ENCODE results near the gene FAM168A.

The FAM168A gene

DNA sequence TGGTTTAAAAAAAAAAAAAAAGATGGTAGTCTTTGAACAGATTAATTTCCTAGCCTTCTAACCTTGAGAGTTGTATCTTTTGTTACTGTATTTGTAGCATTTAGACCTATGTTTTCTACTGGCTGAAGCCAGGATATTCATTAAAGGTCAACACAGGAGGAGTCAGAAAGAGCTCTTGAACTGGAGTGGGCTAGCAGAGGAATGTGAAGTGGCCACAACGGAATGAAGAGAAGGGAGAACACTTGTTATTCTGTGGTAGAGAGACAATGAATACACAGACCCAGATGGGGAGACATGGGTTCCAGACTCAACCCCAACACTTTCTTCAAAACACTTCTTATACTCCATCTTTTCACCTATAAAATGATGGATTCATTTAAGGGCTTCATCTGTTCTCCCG is 133.6 kb downstream of the FAM168A start:
- Histone ChIP-seq H3K27me3 (ENCODE audit: insufficient read depth, low read length) (no peaks in the 10 kb centered on the region), H3K27ac (ENCODE audit: low read length) (no peak overlapping the region), H3K9ac (ENCODE audit: low read depth, low read length) (no peak overlapping the region), H3K36me3 (ENCODE audit: insufficient read depth, low read depth, low read length) (no peaks in the 10 kb centered on the region), H3K9me3 (ENCODE audit: insufficient read depth, low read depth, low read length) (no peaks in the 10 kb centered on the region), H3K4me1 (ENCODE audit: insufficient read depth, low read length) (no peaks in the 10 kb centered on the region), H3K4me3 (ENCODE audit: low read length) (no peak overlapping the region)

GRCh38 chr11:73463359-73463758 is 134.6 kb downstream of the FAM168A start:
- Histone ChIP-seq H3K4me1 (ENCODE audit: insufficient read depth, low read length) (no peaks in the 10 kb centered on the region), H3K9me3 (ENCODE audit: insufficient read depth, low read depth, low read length) (no peaks in the 10 kb centered on the region), H3K27me3 (ENCODE audit: insufficient read depth, low read length) (no peaks in the 10 kb centered on the region), H3K27ac (ENCODE audit: low read length) (no peak overlapping the region), H3K9ac (ENCODE audit: low read depth, low read length) (no peak overlapping the region), H3K36me3 (ENCODE audit: insufficient read depth, low read depth, low read length) (no peaks in the 10 kb centered on the region), H3K4me3 (ENCODE audit: low read length) (no peak overlapping the region)

- Histone ChIP-seq H3K27me3 (ENCODE audit: insufficient read depth, low read length) (no peaks in the 10 kb centered on the region), H3K27ac (ENCODE audit: low read length) (no peak overlapping the region), H3K9ac (ENCODE audit: low read depth, low read length) (no peak overlapping the region), H3K4me3 (ENCODE audit: low read length) (no peak overlapping the region), H3K36me3 (ENCODE audit: insufficient read depth, low read depth, low read length) (no peaks in the 10 kb centered on the region), H3K4me1 (ENCODE audit: insufficient read depth, low read length) (no peaks in the 10 kb centered on the region), H3K9me3 (ENCODE audit: insufficient read depth, low read depth, low read length) (no peaks in the 10 kb centered on the region)
Measured at GRCh38 chr11:73461964-73462363, 135.9 kb downstream of the FAM168A start.

DNA sequence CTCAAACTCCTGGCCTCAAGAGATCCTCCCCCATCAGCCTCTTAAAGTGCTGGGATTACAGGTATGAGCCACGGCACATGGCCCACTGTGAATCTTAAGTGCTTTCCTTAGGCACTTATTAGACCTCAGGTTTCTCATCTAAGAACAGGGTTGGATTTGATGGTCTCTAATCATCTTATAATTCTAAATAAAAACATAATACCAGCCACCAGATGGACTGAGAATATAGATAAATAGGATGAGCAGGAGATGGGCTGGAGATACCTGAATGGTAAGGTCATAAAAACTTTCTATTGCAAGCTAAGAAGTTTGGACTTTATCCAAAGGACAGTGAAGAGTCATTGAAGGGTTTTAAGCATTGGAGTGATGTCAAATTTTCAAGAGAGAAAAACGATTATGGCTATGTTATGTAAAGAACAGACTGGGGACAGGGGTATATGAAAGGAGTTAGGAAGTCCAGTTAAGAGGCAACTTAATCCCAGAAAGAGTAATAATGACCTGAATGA is 136.5 kb downstream of the FAM168A start:
- H3K27me3 ChIP-seq (ENCODE audit: insufficient read depth, low read length): no peaks in the 10 kb centered on the region
- H3K9me3 ChIP-seq (ENCODE audit: insufficient read depth, low read depth, low read length): no peaks in the 10 kb centered on the region
- H3K36me3 ChIP-seq (ENCODE audit: insufficient read depth, low read depth, low read length): no peaks in the 10 kb centered on the region
- H3K9ac ChIP-seq (ENCODE audit: low read depth, low read length): no peak overlapping the region
- no peak overlapping the region for H3K4me3 ChIP-seq (ENCODE audit: low read length)
- no peak overlapping the region for H3K27ac ChIP-seq (ENCODE audit: low read length)
- no peaks in the 10 kb centered on the region for H3K4me1 ChIP-seq (ENCODE audit: insufficient read depth, low read length)

- Histone ChIP-seq H3K27me3 (ENCODE audit: insufficient read depth, low read length) (no peaks in the 10 kb centered on the region), H3K9ac (ENCODE audit: low read depth, low read length) (no peak overlapping the region), H3K9me3 (ENCODE audit: insufficient read depth, low read depth, low read length) (no peaks in the 10 kb centered on the region), H3K4me3 (ENCODE audit: low read length) (no peak overlapping the region), H3K4me1 (ENCODE audit: insufficient read depth, low read length) (no peaks in the 10 kb centered on the region), H3K27ac (ENCODE audit: low read length) (no peak overlapping the region), H3K36me3 (ENCODE audit: insufficient read depth, low read depth, low read length) (no peaks in the 10 kb centered on the region)
Measured at GRCh38 chr11:73458201-73458600, 139.7 kb downstream of the FAM168A start.

DNA sequence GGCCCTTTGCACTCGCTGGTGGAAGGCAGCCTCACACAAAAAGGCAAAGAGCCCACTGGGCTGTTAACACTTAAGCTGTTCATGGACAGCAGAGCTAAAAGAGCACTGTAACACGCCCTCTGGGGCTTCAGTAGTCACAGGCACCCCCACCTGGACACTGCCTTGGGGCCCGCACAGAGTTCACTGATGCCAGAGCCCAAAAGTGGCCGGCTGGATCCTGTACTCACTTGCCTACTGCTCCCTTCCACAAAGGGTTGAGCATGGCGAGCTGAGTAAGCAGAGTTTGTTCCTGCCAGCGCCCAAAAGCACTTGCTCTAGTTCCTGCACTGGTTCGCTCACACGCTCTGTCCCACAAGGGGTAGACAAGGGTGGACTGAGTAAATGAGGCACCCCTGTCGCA is 142.9 kb downstream of the FAM168A start:
- Histone ChIP-seq H3K9me3 (ENCODE audit: insufficient read depth, low read depth, low read length) (no peaks in the 10 kb centered on the region), H3K27me3 (ENCODE audit: insufficient read depth, low read length) (no peaks in the 10 kb centered on the region), H3K9ac (ENCODE audit: low read depth, low read length) (no peak overlapping the region), H3K36me3 (ENCODE audit: insufficient read depth, low read depth, low read length) (no peaks in the 10 kb centered on the region), H3K4me1 (ENCODE audit: insufficient read depth, low read length) (no peaks in the 10 kb centered on the region; the same call in 1 of the 2 replicates), H3K27ac (ENCODE audit: low read length) (no peak overlapping the region), H3K4me3 (ENCODE audit: low read length) (no peak overlapping the region)

DNA sequence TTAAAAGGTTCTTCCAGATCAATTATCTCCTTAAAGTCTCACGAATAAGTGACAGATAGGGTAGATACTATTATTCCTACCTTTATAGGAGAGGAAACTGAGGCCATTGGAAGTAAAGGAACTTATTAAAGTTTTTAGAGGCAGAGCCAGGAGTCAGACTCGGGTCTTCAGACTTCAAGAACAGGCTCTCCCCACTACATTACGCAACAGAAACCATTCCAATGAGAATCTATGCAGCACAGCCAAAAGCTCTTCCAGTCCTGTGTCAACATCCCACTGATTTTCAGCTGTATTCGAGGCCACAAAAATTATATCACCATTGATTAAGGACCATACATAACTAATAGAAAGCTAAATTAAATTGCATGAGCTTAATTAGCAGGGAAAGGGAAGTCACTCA is 144.3 kb downstream of the FAM168A start:
- no peak overlapping the region for H3K9ac ChIP-seq (ENCODE audit: low read depth, low read length)
- no peak overlapping the region for H3K4me3 ChIP-seq (ENCODE audit: low read length)
- H3K9me3 ChIP-seq (ENCODE audit: insufficient read depth, low read depth, low read length): no peaks in the 10 kb centered on the region
- H3K4me1 ChIP-seq (ENCODE audit: insufficient read depth, low read length): no peaks in the 10 kb centered on the region; the same call in 1 of the 2 replicates
- H3K27ac ChIP-seq (ENCODE audit: low read length): no peak overlapping the region
- no peaks in the 10 kb centered on the region for H3K36me3 ChIP-seq (ENCODE audit: insufficient read depth, low read depth, low read length)
- H3K27me3 ChIP-seq (ENCODE audit: insufficient read depth, low read length): no peaks in the 10 kb centered on the region

DNA sequence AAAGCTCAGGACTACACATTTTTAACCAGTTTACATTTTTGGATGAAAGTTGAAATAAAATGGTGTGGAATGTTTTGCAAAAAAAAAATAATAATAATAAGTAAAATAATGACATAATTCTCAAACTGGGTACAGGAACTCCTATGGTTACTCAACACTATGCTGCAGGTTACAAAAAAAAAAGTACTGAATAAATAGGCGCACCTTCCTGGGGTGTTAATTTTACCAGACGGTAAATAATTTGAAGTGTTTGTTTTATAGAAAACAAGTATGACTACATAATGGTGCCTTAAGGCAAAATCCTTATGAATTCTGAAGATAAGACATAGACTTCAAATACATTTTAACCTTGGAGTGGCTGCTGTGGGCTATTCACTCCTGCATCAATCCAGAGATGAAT is 145.2 kb downstream of the FAM168A start:
- Histone ChIP-seq H3K36me3 (ENCODE audit: insufficient read depth, low read depth, low read length) (no peaks in the 10 kb centered on the region), H3K4me1 (ENCODE audit: insufficient read depth, low read length) (no peaks in the 10 kb centered on the region; the same call in 1 of the 2 replicates)

DNA sequence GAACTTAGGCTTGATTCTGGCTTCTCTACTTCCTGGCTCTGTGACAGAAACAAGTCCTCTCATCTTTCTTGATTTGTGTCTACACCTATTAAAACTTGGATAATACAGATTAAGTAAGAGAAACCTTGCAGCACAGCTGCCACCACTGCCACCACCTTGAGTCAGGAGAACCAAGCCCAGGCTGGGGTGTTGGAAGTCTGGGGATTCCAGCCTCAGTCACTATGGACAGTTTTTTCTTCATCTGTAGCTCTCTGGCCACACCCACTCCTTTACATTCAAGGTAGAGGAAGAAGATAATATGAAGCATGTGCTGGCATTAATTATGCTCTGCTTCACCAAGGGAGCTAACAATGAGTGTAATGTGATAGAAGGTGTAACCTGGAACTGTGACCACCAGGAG is 146.0 kb downstream of the FAM168A start:
- H3K9ac ChIP-seq (ENCODE audit: low read depth, low read length): no peak overlapping the region
- no peak overlapping the region for H3K27ac ChIP-seq (ENCODE audit: low read length)
- no peaks in the 10 kb centered on the region for H3K36me3 ChIP-seq (ENCODE audit: insufficient read depth, low read depth, low read length)
- H3K27me3 ChIP-seq (ENCODE audit: insufficient read depth, low read length): no peaks in the 10 kb centered on the region
- H3K4me3 ChIP-seq (ENCODE audit: low read length): no peak overlapping the region
- no peaks in the 10 kb centered on the region; the same call in 1 of the 2 replicates for H3K4me1 ChIP-seq (ENCODE audit: insufficient read depth, low read length)
- no peaks in the 10 kb centered on the region for H3K9me3 ChIP-seq (ENCODE audit: insufficient read depth, low read depth, low read length)

More for the DNA sequence above, 145.2 kb downstream of the FAM168A start:
- Histone ChIP-seq H3K4me3 (ENCODE audit: low read length) (no peak overlapping the region), H3K9me3 (ENCODE audit: insufficient read depth, low read depth, low read length) (no peaks in the 10 kb centered on the region), H3K27ac (ENCODE audit: low read length) (no peak overlapping the region), H3K9ac (ENCODE audit: low read depth, low read length) (no peak overlapping the region), H3K27me3 (ENCODE audit: insufficient read depth, low read length) (no peaks in the 10 kb centered on the region)

- Histone ChIP-seq H3K36me3 (ENCODE audit: insufficient read depth, low read depth, low read length) (no peaks in the 10 kb centered on the region), H3K9ac (ENCODE audit: low read depth, low read length) (no peak overlapping the region), H3K9me3 (ENCODE audit: insufficient read depth, low read depth, low read length) (no peaks in the 10 kb centered on the region), H3K27ac (ENCODE audit: low read length) (no peak overlapping the region), H3K4me3 (ENCODE audit: low read length) (no peak overlapping the region), H3K27me3 (ENCODE audit: insufficient read depth, low read length) (no peaks in the 10 kb centered on the region), H3K4me1 (ENCODE audit: insufficient read depth, low read length) (no peaks in the 10 kb centered on the region; the same call in 1 of the 2 replicates)
Measured at GRCh38 chr11:73446766-73447165, 151.1 kb downstream of the FAM168A start.

- no peak overlapping the region for H3K9ac ChIP-seq (ENCODE audit: low read depth, low read length)
- H3K36me3 ChIP-seq (ENCODE audit: insufficient read depth, low read depth, low read length): no peaks in the 10 kb centered on the region
- H3K4me3 ChIP-seq (ENCODE audit: low read length): no peak overlapping the region
- no peaks in the 10 kb centered on the region; the same call in 1 of the 2 replicates for H3K4me1 ChIP-seq (ENCODE audit: insufficient read depth, low read length)
- no peaks in the 10 kb centered on the region for H3K27me3 ChIP-seq (ENCODE audit: insufficient read depth, low read length)
- H3K27ac ChIP-seq (ENCODE audit: low read length): no peak overlapping the region
- H3K9me3 ChIP-seq (ENCODE audit: insufficient read depth, low read depth, low read length): no peaks in the 10 kb centered on the region
Measured at GRCh38 chr11:73445980-73446379, 151.9 kb downstream of the FAM168A start.

DNA sequence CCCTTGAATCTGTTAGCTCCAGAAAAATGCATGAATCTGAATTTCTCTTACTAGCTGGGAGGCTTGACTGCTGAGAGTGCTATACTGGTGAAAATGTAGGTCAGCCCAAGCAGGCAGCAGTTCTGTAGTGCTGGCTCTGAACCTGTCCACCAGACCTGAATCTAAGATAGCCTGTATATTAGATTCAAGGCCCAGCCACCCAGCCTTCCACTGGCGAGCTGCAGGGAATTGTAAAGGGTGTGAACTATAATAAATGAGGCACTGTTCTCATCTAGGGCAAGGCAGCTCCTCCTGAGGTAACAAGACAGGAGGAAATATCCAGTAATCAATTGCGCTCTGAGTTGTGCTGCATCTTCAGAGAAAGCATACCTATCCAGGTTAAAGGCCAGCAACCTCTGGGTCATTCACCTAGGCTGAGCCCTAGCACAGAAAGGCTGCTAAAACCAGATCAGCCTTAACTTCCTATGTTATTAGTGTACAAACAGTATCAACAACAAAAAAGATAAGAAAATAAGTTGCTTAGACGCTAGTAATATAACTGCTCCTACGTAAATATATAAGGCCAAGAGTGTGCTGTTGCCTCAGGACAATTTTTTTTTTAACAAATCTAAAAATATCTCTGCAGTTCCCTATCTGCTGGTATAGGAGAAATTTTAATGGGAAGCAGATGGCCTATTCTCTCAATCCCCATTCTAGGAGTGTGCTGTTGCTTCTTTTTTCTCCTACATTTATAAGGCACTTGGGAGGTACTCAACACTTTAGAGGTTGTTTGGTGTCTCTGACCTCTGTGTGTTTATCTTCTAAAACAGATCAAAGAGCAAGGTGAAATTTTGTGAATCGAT is 158.7 kb downstream of the FAM168A start:
- H3K27me3 ChIP-seq (ENCODE audit: insufficient read depth, low read length): no peaks in the 10 kb centered on the region
- H3K9ac ChIP-seq (ENCODE audit: low read depth, low read length): no peak overlapping the region
- no peak overlapping the region for H3K27ac ChIP-seq (ENCODE audit: low read length)
- no peaks in the 10 kb centered on the region for H3K36me3 ChIP-seq (ENCODE audit: insufficient read depth, low read depth, low read length)
- H3K9me3 ChIP-seq (ENCODE audit: insufficient read depth, low read depth, low read length): no peaks in the 10 kb centered on the region
- H3K4me1 ChIP-seq (ENCODE audit: insufficient read depth, low read length): peaks cover 16% of the 10 kb centered on the region; the same call in 1 of the 2 replicates
- no peak overlapping the region for H3K4me3 ChIP-seq (ENCODE audit: low read length)
